GM19468 (cell line): Measurements from ENCODE around the gene GJB4.
"Not testable (repeated sequence)": the region's sequence is repeated elsewhere in the genome, so short reads cannot be mapped to it uniquely, and the experiment has no call there.

Experiments used
- ATAC-seq: cut with Tn5 transposase; IDR thresholded peaks from one replicate; pipeline ENCODE4 v1.9.1; 2021; ENCODE audit warnings: mild to moderate bottlenecking, moderate library complexity, moderate number of reproducible peaks; ENCODE audit not compliant: unreplicated experiment; ENCODE audit errors: extremely low read depth

The GJB4 gene

GRCh38 chr1:34746101-34746500, 13.4 kb upstream of the GJB4 start:
- no peak for ATAC-seq

- ATAC-seq: no peak
Observed at GRCh38 chr1:34746785-34747637, 12.5 kb upstream of the GJB4 start.

GRCh38 chr1:34747638-34747941, 11.9 kb upstream of the GJB4 start:
- no peak for ATAC-seq

GRCh38 chr1:34749992-34750391, 9.5 kb upstream of the GJB4 start:
- no peak for ATAC-seq

GRCh38 chr1:34750610-34751009, 8.9 kb upstream of the GJB4 start:
- ATAC-seq: no peak

- no peak for ATAC-seq
Observed at GRCh38 chr1:34753163-34753562, 6.4 kb upstream of the GJB4 start.

- ATAC-seq: no peak
Observed at GRCh38 chr1:34754964-34755637, 4.4 kb upstream of the GJB4 start, which contains the start of gene GJB5. GJB5 (plus strand) TSS chr1:34755047; CDS start chr1:34757331, 2,284 bp downstream.

GRCh38 chr1:34755961-34756360, 3.6 kb upstream of the GJB4 start:
- no peak for ATAC-seq

- ATAC-seq: no peak
Observed at GRCh38 chr1:34757386-34757785, 2.2 kb upstream of the GJB4 start.

GRCh38 chr1:34758751-34759150, 789 bp upstream of the GJB4 start:
- ATAC-seq: no peak

- ATAC-seq: no peak
Observed at GRCh38 chr1:34761176-34761761, 1.7 kb downstream of the GJB4 start.

- no peak for ATAC-seq
Observed at GRCh38 chr1:34761776-34762307, 2.3 kb downstream of the GJB4 start.

- ATAC-seq: no peak
Observed at GRCh38 chr1:34762474-34763141, 3.1 kb downstream of the GJB4 start.

- ATAC-seq: no peak
Observed at GRCh38 chr1:34763142-34763781, 3.7 kb downstream of the GJB4 start.

- ATAC-seq: no peak
Observed at GRCh38 chr1:34768856-34769255, 9.3 kb downstream of the GJB4 start.

GRCh38 chr1:34770891-34771504, 11.5 kb downstream of the GJB4 start:
- no peak for ATAC-seq

GRCh38 chr1:34771573-34772371, 12.2 kb downstream of the GJB4 start:
- no peak for ATAC-seq

- ATAC-seq: not testable (repeated sequence)
Observed at GRCh38 chr1:34773114-34773513, 13.6 kb downstream of the GJB4 start.

- no peak for ATAC-seq
Observed at GRCh38 chr1:34774957-34775356, 15.4 kb downstream of the GJB4 start.
